Measurements from ENCODE around the gene PML. TPM values are rescaled to one million over a fixed set of nuclear protein-coding genes. Genes with fewer than 3 reads are reported as not detected.
A peak's percentile ranks its signal among the peaks of the same experiment; 100 is the strongest.

Gene PML
- total RNA-seq, 1 experiment from 2014 or later, result 24.6 TPM

- Histone ChIP-seq H2BK120ac (ENCODE audit: low read depth, low read length, poor library complexity, severe bottlenecking) (no peak overlapping the region), H4K91ac (ENCODE audit: insufficient read length, low read depth, low read length) (no peak overlapping the region), H4K8ac (replicated peaks; ENCODE audit: insufficient read length, low read depth, low read length) (no peak overlapping the region), H2AFZ (ENCODE audit: low read length) (no peak overlapping the region), H3K27me3 (ENCODE audit: insufficient read depth, low read length) (no peaks in the 10 kb centered on the region), H3K23ac (ENCODE audit: insufficient read length, low read depth, low read length) (no peak overlapping the region), H2AK5ac (ENCODE audit: insufficient read length, low read length) (no peak overlapping the region), H4K20me1 (ENCODE audit: control insufficient read depth, insufficient read depth, insufficient read length) (no peaks in the 10 kb centered on the region), H3K4ac (ENCODE audit: low read depth, low read length) (no peak overlapping the region), H2BK15ac (ENCODE audit: low read depth, low read length) (no peak overlapping the region), H3K4me2 (ENCODE audit: insufficient read depth, insufficient read length, low read length) (no peak overlapping the region), H4K5ac (ENCODE audit: insufficient read length, low read depth, low read length) (no peak overlapping the region), H3K23me2 (ENCODE audit: insufficient read length, low read depth, low read length, poor library complexity, severe bottlenecking) (peaks cover 2% of the 10 kb centered on the region), H3T11ph (ENCODE audit: low read length) (no peak overlapping the region), H2BK12ac (ENCODE audit: insufficient read length, low read depth, low read length) (no peak overlapping the region), H3K4me1 (ENCODE audit: insufficient read depth, low read length) (peaks cover 4% of the 10 kb centered on the region; the same call in 1 of the 2 replicates), H2BK5ac (ENCODE audit: insufficient read length, low read length) (no peak overlapping the region), H3K79me1 (ENCODE audit: insufficient read depth, low read depth, low read length, poor library complexity, severe bottlenecking) (no peaks in the 10 kb centered on the region), H3K14ac (ENCODE audit: insufficient read depth, low read length) (no peak overlapping the region), H3K27ac (ENCODE audit: insufficient read length, low read depth, low read length) (no peak overlapping the region), H3K56ac (ENCODE audit: insufficient read length, low read depth, low read length) (no peak overlapping the region), H3K9ac (ENCODE audit: extremely low read depth, insufficient read length, low read length) (no peak overlapping the region), H3K79me2 (ENCODE audit: insufficient read depth, low read length) (no peaks in the 10 kb centered on the region), H3K18ac (ENCODE audit: insufficient read length, low read depth, low read length) (no peak overlapping the region), H3K9me3 (ENCODE audit: control insufficient read depth, low read depth, low read length) (no peaks in the 10 kb centered on the region), H2BK20ac (ENCODE audit: low read depth, low read length, poor library complexity, severe bottlenecking) (no peak overlapping the region)
- Mint-ChIP-seq H3K36me3 (ENCODE audit: insufficient read depth in 1 of 3, low read depth in 3 of 3) (no peaks in the 10 kb centered on the region), H3K27ac (no peak overlapping the region; a peak in 1 of 7 replicates), H3K4me1 (peaks cover 28 to 42% of the 10 kb centered on the region in 2 experiments), H3K4me3 (peak overlapping the region in 1 of 2 experiments; percentile 13; a peak in 2 of 5 replicates), H3K27me3 (ENCODE audit: low read depth) (peaks cover 12% of the 10 kb centered on the region), H3K9me3 (no peaks in the 10 kb centered on the region)
- no CpG with 5 or more reads among the region's 3 CpGs for WGBS (ENCODE audit: extremely low coverage, insufficient read length, low lambda C conversion rate)
- no peak for TF ChIP-seq CTCF (conservative IDR thresholded peaks at IDR 0.05)
- no peak for DNase-seq
Measured at GRCh38 chr15:73968461-73968860, 26.1 kb upstream of the PML start.

Data from H9 (cell line).